IMR-90 (cell line): ENCODE data around the gene PAK5. TPM values are rescaled to one million over a fixed set of nuclear protein-coding genes. Genes with fewer than 3 reads are reported as not detected.

Experiments
- ATAC-seq: fragments of 200-7000 bp; cut with Tn5 transposase; 2 replicates; pipeline ENCODE4 v1.9.1; 2020; ENCODE audit warnings: low read depth, mild to moderate bottlenecking, moderate library complexity
- BruUV-seq: library from RNA; stranded (reverse); fragments of 400-500 nt; replicated peaks from 2 replicates; lab custom pipeline; 2021; lab: Mats Ljungman, UMichigan
- CTCF ChIA-PET: fragments of 300-600 bp; formaldehyde crosslinking; extraction: SDS; loops from one replicate; lab custom pipeline; 2021; ENCODE audit warnings: antibody characterized with exemption; lab: Yijun Ruan, JAX
- POLR2A ChIA-PET: fragments of 300-600 bp; sonication (Branson Sonifier 250); formaldehyde crosslinking; loops from one replicate; lab custom pipeline; 2022; ENCODE audit warnings: antibody characterized with exemption; ENCODE audit not compliant: unreplicated experiment; lab: Charles Lee
- DNase-seq: peaks from one replicate; pipeline ENCODE4 v3.0.0; 2013
- H2AFZ ChIP-seq: replicated peaks from 2 replicates; pipeline ENCODE3; 2013; ENCODE audit warnings: low read length, mild to moderate bottlenecking; ENCODE audit not compliant: poor library complexity
- H2AK5ac ChIP-seq: 2 replicates; pipeline ENCODE4 v1.6.1; 2013; ENCODE audit warnings: low read depth, low read length, inconsistent platforms
- H2AK9ac ChIP-seq: replicated peaks from 2 replicates; pipeline ENCODE3; 2013; ENCODE audit warnings: mild to moderate bottlenecking, low read depth, low read length, moderate library complexity; ENCODE audit not compliant: poor library complexity
- H2BK120ac ChIP-seq: 2 replicates; pipeline ENCODE4 v1.6.1; 2013; ENCODE audit warnings: low read depth, low read length, inconsistent platforms
- H2BK15ac ChIP-seq: 3 replicates; pipeline ENCODE4 v1.6.1; 2013; ENCODE audit warnings: low read depth, low read length, inconsistent platforms
- H2BK20ac ChIP-seq: 2 replicates; pipeline ENCODE4 v1.6.1; 2013; ENCODE audit warnings: low read depth, mild to moderate bottlenecking, inconsistent platforms, low read length, moderate library complexity
- H2BK5ac ChIP-seq: 2 replicates; pipeline ENCODE4 v1.6.1; 2013; ENCODE audit warnings: mild to moderate bottlenecking, low read depth, low read length, inconsistent platforms; ENCODE audit not compliant: poor library complexity, severe bottlenecking
- H3K14ac ChIP-seq: replicated peaks from 2 replicates; pipeline ENCODE4 v1.6.1; 2013; ENCODE audit warnings: low read depth, low read length, inconsistent platforms
- H3K18ac ChIP-seq: 2 replicates; pipeline ENCODE4 v1.6.1; 2013; ENCODE audit warnings: low read depth, low read length, control low read depth
- H3K23ac ChIP-seq: 2 replicates; pipeline ENCODE4 v1.6.1; 2013; ENCODE audit warnings: low read depth, low read length, inconsistent platforms
- H3K27ac ChIP-seq: 2 replicates; pipeline ENCODE4 v1.5.1; 2013; ENCODE audit warnings: mild to moderate bottlenecking, control low read depth, low read length; ENCODE audit not compliant: insufficient read depth
- H3K27me3 ChIP-seq: 2 replicates; pipeline ENCODE4 v1.6.1; 2013; ENCODE audit warnings: low read length; ENCODE audit not compliant: control insufficient read depth, insufficient read depth
- H3K36me3 ChIP-seq: 2 replicates; pipeline ENCODE4 v1.6.1; 2013; ENCODE audit warnings: low read length, mixed read lengths; ENCODE audit not compliant: control insufficient read depth, insufficient read depth
- H3K4ac ChIP-seq: 2 replicates; pipeline ENCODE4 v1.6.1; 2013; ENCODE audit warnings: low read depth, low read length, inconsistent platforms
- H3K4me1 ChIP-seq: 2 replicates; pipeline ENCODE4 v1.6.1; 2013; ENCODE audit warnings: low read length, mixed read lengths; ENCODE audit not compliant: control insufficient read depth, insufficient read depth
- H3K4me2 ChIP-seq: 2 replicates; pipeline ENCODE4 v1.6.1; 2013; ENCODE audit warnings: low read depth, mild to moderate bottlenecking, control low read depth, low read length, moderate library complexity
- H3K4me3 ChIP-seq: 2 replicates; pipeline ENCODE4 v1.5.1; 2013; ENCODE audit warnings: low read depth, mild to moderate bottlenecking, control low read depth, low read length, moderate library complexity; ENCODE audit not compliant: insufficient read depth
- H3K56ac ChIP-seq: 2 replicates; pipeline ENCODE4 v1.6.1; 2013; ENCODE audit warnings: low read length, inconsistent platforms; ENCODE audit not compliant: insufficient read depth; ENCODE audit errors: extremely low read depth
- H3K79me1 ChIP-seq, 2 experiments: 2 replicates each; pipeline ENCODE4 v1.6.1; 2013; ENCODE audit warnings: low read length in 2 of 2, inconsistent platforms in 1 of 2, low read depth in 1 of 2
- H3K9ac ChIP-seq: 2 replicates; pipeline ENCODE4 v1.6.1; 2013; ENCODE audit warnings: low read depth, low read length, control low read depth
- H3K9me1 ChIP-seq: 2 replicates; pipeline ENCODE4 v1.6.1; 2013; ENCODE audit warnings: low read length, inconsistent platforms; ENCODE audit not compliant: insufficient read depth
- H3K9me3 ChIP-seq: 2 replicates; pipeline ENCODE4 v1.6.1; 2013; ENCODE audit warnings: low read length; ENCODE audit not compliant: control insufficient read depth, insufficient read depth
- H4K20me1 ChIP-seq: 2 replicates; pipeline ENCODE4 v1.6.1; 2013; ENCODE audit warnings: low read length, inconsistent platforms; ENCODE audit not compliant: insufficient read depth
- H4K5ac ChIP-seq: 2 replicates; pipeline ENCODE4 v1.6.1; 2013; ENCODE audit warnings: mild to moderate bottlenecking, low read depth, low read length, control low read depth
- H4K8ac ChIP-seq, 2 experiments: 2 replicates each; pipeline ENCODE4 v1.6.1; 2013; ENCODE audit warnings: low read depth in 2 of 2, low read length in 2 of 2, control low read depth in 1 of 2, inconsistent platforms in 1 of 2
- H4K91ac ChIP-seq: 2 replicates; pipeline ENCODE4 v1.6.1; 2013; ENCODE audit warnings: low read depth, low read length, inconsistent platforms; ENCODE audit not compliant: insufficient read depth
- BHLHE40 ChIP-seq: fragments of 150-350 bp; IDR thresholded peaks from 2 replicates; pipeline ENCODE4 v1.6.1; 2016; ENCODE audit warnings: mild to moderate bottlenecking, low read depth, low read length
- CEBPB ChIP-seq: IDR thresholded peaks from 2 replicates; pipeline ENCODE4 v1.6.1; 2012; ENCODE audit warnings: low read depth, low read length, improper control_type of control experiment
- CHD1 ChIP-seq: IDR thresholded peaks from 2 replicates; pipeline ENCODE4 v1.6.1; 2012; ENCODE audit warnings: low read depth, low read length, improper control_type of control experiment
- CTCF ChIP-seq: conservative IDR thresholded peaks from 2 replicates; pipeline ENCODE4 v1.5.1; 2012; ENCODE audit warnings: mild to moderate bottlenecking, low read depth, low read length, improper control_type of control experiment
- ELK1 ChIP-seq: fragments of 150-350 bp; IDR thresholded peaks from 2 replicates; pipeline ENCODE4 v1.6.1; 2016; ENCODE audit warnings: low read depth, mild to moderate bottlenecking, low read length, moderate library complexity, borderline replicate concordance
- FOS ChIP-seq: fragments of 150-350 bp; IDR thresholded peaks from 2 replicates; pipeline ENCODE4 v1.6.1; 2016; ENCODE audit warnings: low read depth, low read length
- MAFK ChIP-seq: IDR thresholded peaks from 2 replicates; pipeline ENCODE4 v1.6.1; 2012; ENCODE audit warnings: low read depth, low read length, improper control_type of control experiment
- MAZ ChIP-seq: IDR thresholded peaks from 2 replicates; pipeline ENCODE4 v1.6.1; 2012; ENCODE audit warnings: low read depth, mild to moderate bottlenecking, low read length, improper control_type of control experiment, moderate library complexity, borderline replicate concordance
- MXI1 ChIP-seq: IDR thresholded peaks from 2 replicates; pipeline ENCODE4 v1.6.1; 2012; ENCODE audit warnings: low read depth, mild to moderate bottlenecking, low read length, moderate library complexity, borderline replicate concordance
- NFE2L2 ChIP-seq: fragments of 150-350 bp; IDR thresholded peaks from 2 replicates; pipeline ENCODE4 v1.6.1; 2016; ENCODE audit warnings: low read depth, mild to moderate bottlenecking, low read length
- POLR2A ChIP-seq: IDR thresholded peaks from 2 replicates; pipeline ENCODE4 v1.6.1; 2012; ENCODE audit warnings: mild to moderate bottlenecking, low read depth, low read length
- RAD21 ChIP-seq: IDR thresholded peaks from 2 replicates; pipeline ENCODE4 v1.6.1; 2012; ENCODE audit warnings: low read length, improper control_type of control experiment
- RCOR1 ChIP-seq: IDR thresholded peaks from 2 replicates; pipeline ENCODE4 v1.6.1; 2012; ENCODE audit warnings: mild to moderate bottlenecking, low read length, improper control_type of control experiment; ENCODE audit not compliant: insufficient replicate concordance
- RFX5 ChIP-seq: IDR thresholded peaks from 2 replicates; pipeline ENCODE4 v1.8.0; 2012; ENCODE audit warnings: low read depth, mild to moderate bottlenecking, low read length, moderate library complexity
- SMC3 ChIP-seq: fragments of 150-350 bp; IDR thresholded peaks from 2 replicates; pipeline ENCODE4 v1.6.1; 2016; ENCODE audit warnings: low read depth, mild to moderate bottlenecking, antibody characterized with exemption, low read length, moderate library complexity
- USF2 ChIP-seq: fragments of 150-350 bp; IDR thresholded peaks from 2 replicates; pipeline ENCODE4 v1.6.1; 2017; ENCODE audit warnings: mild to moderate bottlenecking, antibody characterized with exemption, low read length, low read depth
- WGBS, 2 experiments: methylation state at CpG; one replicate each; pipeline versions ENCODE4 v1.1.5 to v1.1.7; 2013; ENCODE audit warnings: missing lambda C conversion rate in 2 of 2; ENCODE audit not compliant: insufficient read length in 1 of 2; ENCODE audit errors: extremely low coverage in 2 of 2; 5-methylcytosine and 5-hydroxymethylcytosine counted together
- dilution Hi-C: fragments of 300-500 bp; cut with HindIII; formaldehyde crosslinking; loops from one replicate; pipeline ENCODE4 v1.14.3; 2018; ENCODE audit warnings: low sequenced_read_pairs; ENCODE audit not compliant: unreplicated experiment
- in situ Hi-C: fragments of 300-500 bp; cut with MboI; formaldehyde crosslinking; loops from 3 replicates; pipeline ENCODE4 v1.14.3; 2019; ENCODE audit warnings: low sequenced_read_pairs, inconsistent platforms, mixed read lengths
- intact Hi-C: fragments of 100-400 bp; cut with micrococcal nuclease; formaldehyde crosslinking; loops from 2 replicates; pipeline ENCODE4 v1.10.0; 2022
- polyA plus RNA-seq, 3 experiments: library from polyadenylated mRNA; depleted of rRNA; stranded (reverse); fragments of >200 nt; gene quantifications; 2 replicates each; pipeline ENCODE4 v1.2.3, GENCODE V29; 2012; ENCODE audit warnings: low replicate concordance in 1 of 3
- total RNA-seq: library from RNA; depleted of rRNA; stranded (reverse); fragments of >200 nt; gene quantifications from 2 replicates; pipeline ENCODE4 v1.2.3, GENCODE V29; 2012

PAK5 gene
- total and polyA plus RNA-seq, 2 of the 4 experiments (the other 2 are of a cell fraction) = not detected

GRCh38 chr20:9496155-9496554, 342.7 kb downstream of the PAK5 start:
- Histone ChIP-seq H3K9me1 (no peaks in the 10 kb centered on the region), H3K23ac (no peak overlapping the region), H3K36me3 (no peaks in the 10 kb centered on the region), H3K4ac (no peak overlapping the region), H2BK5ac (no peak overlapping the region), H4K5ac (no peak overlapping the region), H2AK5ac (no peak overlapping the region), H3K56ac (no peak overlapping the region), H3K9me3 (no peaks in the 10 kb centered on the region), H3K9ac (no peak overlapping the region), H2BK20ac (no peak overlapping the region), H3K27me3 (peaks cover 8% of the 10 kb centered on the region), H2BK120ac (no peak overlapping the region), H2AK9ac (no peak overlapping the region), H3K14ac (no peak overlapping the region), H4K8ac (no peak overlapping the region), H2AFZ (no peak overlapping the region), H3K18ac (no peak overlapping the region), H4K91ac (no peak overlapping the region), H2BK15ac (no peak overlapping the region), H3K4me2 (no peak overlapping the region), H3K4me1 (no peaks in the 10 kb centered on the region), H3K79me1 (no peaks in the 10 kb centered on the region), H3K4me3 (no peak overlapping the region), H4K20me1 (no peaks in the 10 kb centered on the region), H3K27ac (no peak overlapping the region)
- ChIA-PET CTCF (no interaction called here), POLR2A (no interaction called here)
- ATAC-seq (no peak), DNase-seq (no peak)
- intact Hi-C loops = no loop called here
- no CpG with 5 or more reads among the region's 3 CpGs for WGBS, 2 experiments
- dilution Hi-C loops = no loop called here
- BruUV-seq = no TSS peak
- in situ Hi-C loops = no loop called here
- no peak for TF ChIP-seq FOS
- no peak for TF ChIP-seq RAD21
- TF ChIP-seq MAFK = no peak
- no peak for TF ChIP-seq USF2
- no peak for TF ChIP-seq SMC3
- no peak for TF ChIP-seq MAZ
- TF ChIP-seq RCOR1 = no peak
- no peak for TF ChIP-seq CTCF
- TF ChIP-seq CHD1 = no peak
- TF ChIP-seq NFE2L2 = no peak
- no peak for TF ChIP-seq CEBPB
- no peak for TF ChIP-seq ELK1
- no peak for TF ChIP-seq RFX5
- TF ChIP-seq MXI1 = no peak
- no peak for TF ChIP-seq BHLHE40
- TF ChIP-seq POLR2A = no peak
